Measurements from ENCODE around the gene TTYH1.
"Not testable (repeated sequence)": the region's sequence is repeated elsewhere in the genome, so short reads cannot be mapped to it uniquely, and the experiment has no call there.

Gene TTYH1

DNA sequence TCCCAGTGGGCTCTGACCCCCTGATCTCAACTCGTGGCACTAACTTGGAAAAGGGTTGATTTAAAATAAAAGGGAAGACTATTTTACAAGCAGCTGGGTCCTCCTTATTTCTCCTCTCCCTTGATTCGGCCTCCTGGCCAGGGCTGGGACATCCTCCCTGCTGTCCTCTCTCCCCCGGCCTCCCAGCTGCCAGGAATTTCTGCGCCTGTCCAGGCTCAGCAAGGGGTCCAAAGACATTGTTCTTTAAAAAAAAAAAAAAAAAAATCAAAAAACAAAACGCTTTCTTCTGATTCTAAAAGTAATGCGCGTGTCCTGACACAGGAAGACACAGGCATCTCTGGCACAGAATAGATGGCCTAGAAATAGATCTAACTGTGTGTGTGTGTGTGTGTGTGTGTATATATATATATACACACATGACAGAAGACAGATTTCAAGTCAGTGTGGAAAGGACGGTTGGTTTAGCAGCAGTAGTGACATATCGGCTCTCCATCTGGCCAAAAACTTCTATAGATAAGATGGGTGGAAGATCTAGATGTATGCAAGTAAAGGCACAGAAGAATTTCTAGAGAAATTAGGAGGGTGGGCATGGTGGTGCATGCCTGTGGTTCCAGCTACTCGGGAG, 21.5 kb downstream of the TTYH1 start:
- H3K4me1 Mint-ChIP-seq = peaks cover 31% of the 10 kb centered on the region
- H3K9me3 Mint-ChIP-seq = no peaks in the 10 kb centered on the region

DNA sequence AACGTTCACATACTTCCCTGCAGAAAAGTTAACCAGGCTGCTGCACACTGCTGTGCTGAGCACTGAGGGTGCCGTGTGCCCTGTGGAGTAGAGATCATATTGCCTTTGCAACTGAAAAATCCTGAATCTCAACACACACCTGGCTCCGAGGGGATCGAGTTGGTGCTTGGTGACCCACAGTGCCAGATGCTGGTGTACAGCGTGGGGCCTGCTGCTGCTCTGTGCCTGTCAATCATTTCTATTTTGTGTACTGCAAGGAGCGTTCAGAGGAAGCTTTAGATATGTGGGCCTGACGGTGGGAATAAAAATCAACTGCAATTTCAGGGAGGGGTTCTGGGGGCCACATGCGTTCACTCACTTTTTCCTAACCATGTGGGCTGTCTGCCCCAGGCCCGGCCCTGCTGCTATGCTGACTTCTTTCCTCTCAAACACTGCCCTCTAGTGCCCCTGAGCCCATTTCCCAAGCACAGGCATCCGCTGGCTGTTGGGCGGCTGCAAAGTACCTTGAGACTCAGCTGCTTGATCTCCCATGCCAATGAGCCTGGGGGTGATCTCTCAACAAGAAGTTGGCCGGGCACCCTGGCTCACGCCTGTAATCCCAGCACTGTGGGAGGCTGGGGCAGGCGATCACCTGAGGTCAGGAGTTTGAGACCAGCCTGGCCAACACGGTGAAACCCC, 24.0 kb downstream of the TTYH1 start:
- peaks cover 19% of the 10 kb centered on the region for H3K36me3 Mint-ChIP-seq (ENCODE audit: low read depth)
- H3K27me3 Mint-ChIP-seq (ENCODE audit: low read depth) = no peaks in the 10 kb centered on the region
- H3K4me1 Mint-ChIP-seq = peaks cover 31% of the 10 kb centered on the region
- TF ChIP-seq, protein P1, sequence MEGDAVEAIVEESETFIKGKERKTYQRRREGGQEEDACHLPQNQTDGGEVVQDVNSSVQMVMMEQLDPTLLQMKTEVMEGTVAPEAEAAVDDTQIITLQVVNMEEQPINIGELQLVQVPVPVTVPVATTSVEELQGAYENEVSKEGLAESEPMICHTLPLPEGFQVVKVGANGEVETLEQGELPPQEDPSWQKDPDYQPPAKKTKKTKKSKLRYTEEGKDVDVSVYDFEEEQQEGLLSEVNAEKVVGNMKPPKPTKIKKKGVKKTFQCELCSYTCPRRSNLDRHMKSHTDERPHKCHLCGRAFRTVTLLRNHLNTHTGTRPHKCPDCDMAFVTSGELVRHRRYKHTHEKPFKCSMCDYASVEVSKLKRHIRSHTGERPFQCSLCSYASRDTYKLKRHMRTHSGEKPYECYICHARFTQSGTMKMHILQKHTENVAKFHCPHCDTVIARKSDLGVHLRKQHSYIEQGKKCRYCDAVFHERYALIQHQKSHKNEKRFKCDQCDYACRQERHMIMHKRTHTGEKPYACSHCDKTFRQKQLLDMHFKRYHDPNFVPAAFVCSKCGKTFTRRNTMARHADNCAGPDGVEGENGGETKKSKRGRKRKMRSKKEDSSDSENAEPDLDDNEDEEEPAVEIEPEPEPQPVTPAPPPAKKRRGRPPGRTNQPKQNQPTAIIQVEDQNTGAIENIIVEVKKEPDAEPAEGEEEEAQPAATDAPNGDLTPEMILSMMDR (IDR thresholded peaks at IDR 0.05; ENCODE audit: unreplicated experiment in 3 of 3) = peak; percentile 39 to 58 (median 47)
- H3K4me3 Mint-ChIP-seq = no peak overlapping the region
- H3K9me3 Mint-ChIP-seq = no peaks in the 10 kb centered on the region
- H3K27ac Mint-ChIP-seq = peak overlapping the region; percentile 52 to 82 (median 61)

More for the DNA sequence above, 21.5 kb downstream of the TTYH1 start:
- peak overlapping the region; percentile 28 to 46 (median 31) for H3K4me3 Mint-ChIP-seq
- peaks cover 8% of the 10 kb centered on the region for H3K36me3 Mint-ChIP-seq (ENCODE audit: low read depth)
- peak overlapping the region; percentile 75 to 85 (median 82) for H3K27ac Mint-ChIP-seq
- TF ChIP-seq, protein P1 (IDR thresholded peaks at IDR 0.05; ENCODE audit: unreplicated experiment in 3 of 3) = no peak
- H3K27me3 Mint-ChIP-seq (ENCODE audit: low read depth) = no peaks in the 10 kb centered on the region

DNA sequence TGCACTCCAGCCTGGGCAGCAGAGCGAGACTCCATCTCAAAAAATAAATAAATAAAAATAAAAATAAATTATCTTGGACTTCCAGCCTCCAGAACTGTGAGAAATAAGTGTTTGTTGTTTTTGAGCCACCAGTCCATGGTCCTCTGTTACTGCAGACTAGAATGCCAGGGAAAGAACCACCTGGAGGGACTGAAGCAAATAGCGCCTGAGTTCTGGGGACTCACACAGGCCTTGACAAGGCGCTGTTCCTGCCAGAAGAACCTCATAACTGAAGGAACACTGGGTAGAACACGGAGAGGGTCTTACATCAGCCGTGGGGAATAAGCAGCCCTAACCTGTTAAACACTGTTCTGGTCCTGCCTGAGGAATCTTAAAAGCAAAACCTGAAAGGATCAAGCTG, 25.4 kb downstream of the TTYH1 start:
- Mint-ChIP-seq H3K27ac (no peak overlapping the region), H3K36me3 (ENCODE audit: low read depth) (peaks cover 26% of the 10 kb centered on the region), H3K4me1 (peaks cover 31% of the 10 kb centered on the region), H3K27me3 (ENCODE audit: low read depth) (no peaks in the 10 kb centered on the region), H3K4me3 (no peak overlapping the region), H3K9me3 (no peaks in the 10 kb centered on the region)
- TF ChIP-seq, protein P1 (IDR thresholded peaks at IDR 0.05; ENCODE audit: unreplicated experiment in 3 of 3) = no peak

DNA sequence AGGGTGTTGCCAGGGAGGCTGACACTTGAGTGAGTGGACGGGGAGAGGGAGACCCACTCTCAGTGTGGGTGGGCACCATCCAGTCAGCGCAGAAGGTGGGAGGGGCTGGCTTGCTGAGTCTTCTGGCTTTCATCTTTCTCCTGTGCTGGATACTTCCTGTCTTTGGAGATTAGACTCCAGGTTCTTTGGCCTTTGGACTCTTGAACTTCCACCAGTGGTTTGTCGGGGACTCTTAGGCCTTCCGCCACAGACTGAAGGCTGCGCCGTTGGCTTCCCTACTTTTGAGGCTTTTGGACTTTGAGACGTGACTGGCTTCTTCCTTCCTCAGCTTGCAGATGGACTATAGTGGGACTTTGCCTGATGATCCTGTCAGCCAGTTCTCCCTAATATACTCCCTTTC, 29.5 kb downstream of the TTYH1 start:
- Mint-ChIP-seq H3K4me3 (no peak overlapping the region), H3K4me1 (peaks cover 19% of the 10 kb centered on the region), H3K9me3 (no peaks in the 10 kb centered on the region), H3K27ac (peak overlapping the region in 1 of 3 experiments; percentile 59), H3K36me3 (ENCODE audit: low read depth) (peaks cover 25% of the 10 kb centered on the region), H3K27me3 (ENCODE audit: low read depth) (no peaks in the 10 kb centered on the region)
- TF ChIP-seq, protein P1 (IDR thresholded peaks at IDR 0.05; ENCODE audit: unreplicated experiment in 3 of 3) = no peak

DNA sequence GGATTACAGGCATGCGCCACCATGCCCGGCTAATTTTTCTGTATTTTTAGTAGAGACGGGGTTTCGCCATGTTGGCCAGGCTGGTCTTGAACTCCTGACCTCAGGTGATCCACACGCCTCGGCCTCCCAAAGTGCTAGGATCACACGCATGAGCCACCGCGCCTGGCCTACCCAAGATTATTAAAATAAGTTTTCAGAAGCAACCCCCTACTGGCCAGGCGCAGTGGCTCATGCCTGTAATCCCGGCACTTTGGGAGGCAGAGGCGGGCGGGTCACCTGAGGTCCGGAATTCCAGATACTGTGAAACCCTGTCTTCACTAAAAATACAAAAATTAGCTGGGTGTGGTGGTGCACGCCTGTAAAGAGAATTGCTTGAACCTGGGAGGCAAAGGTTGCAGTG, 31.1 kb downstream of the TTYH1 start:
- not testable (repeated sequence) for H3K27me3 Mint-ChIP-seq (ENCODE audit: low read depth); H3K27ac Mint-ChIP-seq; H3K9me3 Mint-ChIP-seq; H3K4me3 Mint-ChIP-seq
- Mint-ChIP-seq H3K36me3 (ENCODE audit: low read depth) (peaks cover 26% of the 10 kb centered on the region), H3K4me1 (peaks cover 34% of the 10 kb centered on the region)

DNA sequence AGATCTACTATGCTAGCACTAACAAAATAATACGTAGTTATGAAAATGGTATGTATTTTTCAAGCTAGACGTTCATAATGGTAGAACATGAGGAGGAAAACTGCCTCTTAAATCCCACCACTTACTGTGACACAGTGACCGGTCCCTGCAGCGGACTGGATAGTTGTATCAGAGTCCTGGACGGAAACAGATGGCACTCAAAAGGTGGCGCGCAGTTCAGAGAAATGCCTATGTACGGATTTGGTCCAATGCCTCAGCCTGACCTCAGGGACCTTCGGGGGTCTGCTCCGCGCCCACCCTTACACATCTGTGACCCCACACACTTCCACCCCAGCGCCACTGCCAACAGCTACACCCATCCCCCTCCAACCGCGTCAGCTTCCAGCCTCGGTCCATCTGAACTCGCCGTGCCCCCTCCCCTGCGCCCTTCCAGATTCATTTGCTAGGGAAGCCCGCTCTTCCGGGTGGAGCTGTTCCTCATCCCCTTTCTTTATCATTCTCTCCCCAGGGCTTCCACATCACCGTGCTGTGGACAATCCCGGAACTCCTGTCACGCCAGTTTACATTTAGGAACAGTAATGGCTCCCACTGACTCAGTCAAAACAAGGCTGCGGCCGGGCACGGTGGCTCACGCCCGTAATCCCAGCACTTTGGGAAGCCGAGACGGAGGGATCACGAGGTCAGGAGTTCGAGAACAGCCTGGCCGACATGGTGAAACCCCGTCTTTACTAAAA, 32.9 kb downstream of the TTYH1 start:
- peaks cover 34% of the 10 kb centered on the region for H3K36me3 Mint-ChIP-seq (ENCODE audit: low read depth)
- peak overlapping the region; percentile 94 to 99 (median 97) for H3K4me3 Mint-ChIP-seq
- H3K27me3 Mint-ChIP-seq (ENCODE audit: low read depth) = no peaks in the 10 kb centered on the region

More for the DNA sequence above, 32.9 kb downstream of the TTYH1 start:
- no peaks in the 10 kb centered on the region for H3K9me3 Mint-ChIP-seq
- H3K4me1 Mint-ChIP-seq = peaks cover 34% of the 10 kb centered on the region
- TF ChIP-seq, protein P1 (IDR thresholded peaks at IDR 0.05; ENCODE audit: unreplicated experiment in 3 of 3) = no peak
- H3K27ac Mint-ChIP-seq = peak overlapping the region; percentile 93 to 100 (median 99)

Data from nephron (organoid).